ENCODE data around the gene SLC37A3. TPM values are rescaled to one million over a fixed set of nuclear protein-coding genes. Genes with fewer than 3 reads are reported as not detected.

The SLC37A3 gene
- 83.4 and 84.7 TPM in 2 replicates for total RNA-seq (ENCODE audit: low replicate concordance)

DNA sequence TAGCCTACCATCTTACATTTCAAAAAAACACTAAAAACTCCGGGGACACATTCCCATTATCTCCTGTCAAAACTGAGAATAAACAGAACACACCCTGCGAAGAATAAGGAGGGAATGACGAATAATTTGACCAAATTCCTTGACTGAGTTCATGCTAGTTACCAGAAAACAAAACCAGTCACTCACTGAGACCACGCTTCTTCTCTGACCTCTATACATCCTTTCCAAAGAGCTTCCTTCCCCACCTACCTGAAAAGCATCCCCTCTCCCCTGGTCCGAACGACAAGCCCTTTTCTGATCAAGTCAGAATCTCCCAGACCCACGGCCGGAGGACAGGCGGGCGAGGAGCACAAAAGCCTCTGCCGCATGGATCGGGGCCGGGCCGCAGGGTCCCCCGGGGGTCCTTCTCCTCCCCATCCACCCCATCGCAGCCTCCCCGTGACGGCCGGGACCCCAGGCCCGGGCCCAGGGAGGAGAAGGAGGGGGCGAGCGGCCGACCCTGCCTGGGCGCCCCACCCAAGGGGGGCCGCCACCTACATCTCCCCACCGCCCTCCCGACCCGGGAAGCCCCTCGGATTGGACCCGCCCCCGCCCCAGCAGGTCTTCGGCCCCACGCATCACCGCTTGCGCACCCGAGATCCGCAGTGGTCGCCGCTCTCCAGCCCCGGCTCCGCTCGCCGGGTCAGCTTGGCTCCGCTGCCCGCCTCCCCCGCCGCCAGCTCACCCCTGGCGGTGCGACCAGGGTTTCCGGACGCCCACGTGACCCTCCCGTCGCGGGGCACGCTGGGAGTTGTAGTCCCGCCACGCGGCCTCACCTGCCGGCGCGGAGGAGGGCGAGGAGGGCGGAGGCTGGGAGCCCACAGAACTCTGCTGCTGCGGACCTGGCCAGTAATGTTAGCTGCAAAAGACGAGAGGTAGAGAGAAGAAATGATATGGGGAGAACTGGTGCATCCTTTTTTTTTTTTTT, at the start of gene SLC37A3:
SLC37A3 (minus strand) TSS at position 747 of the 967 bp plus-strand sequence. CDS start 16,004 bp downstream, outside the sequence.
- no peaks in the 10 kb centered on the region for H3K9me3 ChIP-seq (ENCODE audit: low read depth)
- H3K4me2 ChIP-seq, result peak within 1 kb of the TSS; percentile 86
- H3K27me3 Mint-ChIP-seq (ENCODE audit: insufficient read depth, low read depth), result peaks cover 5% of the 10 kb centered on the region
- peak; percentile 42 for TF ChIP-seq EZH2 (IDR thresholded peaks at IDR 0.05)
- TF ChIP-seq EZH2phosphoT487 (IDR thresholded peaks at IDR 0.05), result no peak
- TF ChIP-seq, protein P1, sequence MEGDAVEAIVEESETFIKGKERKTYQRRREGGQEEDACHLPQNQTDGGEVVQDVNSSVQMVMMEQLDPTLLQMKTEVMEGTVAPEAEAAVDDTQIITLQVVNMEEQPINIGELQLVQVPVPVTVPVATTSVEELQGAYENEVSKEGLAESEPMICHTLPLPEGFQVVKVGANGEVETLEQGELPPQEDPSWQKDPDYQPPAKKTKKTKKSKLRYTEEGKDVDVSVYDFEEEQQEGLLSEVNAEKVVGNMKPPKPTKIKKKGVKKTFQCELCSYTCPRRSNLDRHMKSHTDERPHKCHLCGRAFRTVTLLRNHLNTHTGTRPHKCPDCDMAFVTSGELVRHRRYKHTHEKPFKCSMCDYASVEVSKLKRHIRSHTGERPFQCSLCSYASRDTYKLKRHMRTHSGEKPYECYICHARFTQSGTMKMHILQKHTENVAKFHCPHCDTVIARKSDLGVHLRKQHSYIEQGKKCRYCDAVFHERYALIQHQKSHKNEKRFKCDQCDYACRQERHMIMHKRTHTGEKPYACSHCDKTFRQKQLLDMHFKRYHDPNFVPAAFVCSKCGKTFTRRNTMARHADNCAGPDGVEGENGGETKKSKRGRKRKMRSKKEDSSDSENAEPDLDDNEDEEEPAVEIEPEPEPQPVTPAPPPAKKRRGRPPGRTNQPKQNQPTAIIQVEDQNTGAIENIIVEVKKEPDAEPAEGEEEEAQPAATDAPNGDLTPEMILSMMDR (IDR thresholded peaks at IDR 0.05), result peak; percentile 14
- peaks cover 17% of the 10 kb centered on the region for H4K20me1 ChIP-seq (ENCODE audit: low read depth)
- H3K27me3 ChIP-seq, result no peaks in the 10 kb centered on the region
- no peak within 1 kb of the TSS for H3K27ac ChIP-seq
- H3K4me1 Mint-ChIP-seq, result peaks cover 9% of the 10 kb centered on the region
- peak within 1 kb of the TSS; percentile 40 for H3K27ac Mint-ChIP-seq
- H3K36me3 Mint-ChIP-seq, result no peaks in the 10 kb centered on the region
- DNase-seq (ENCODE audit: low spot score), result peak; percentile 95
- peak within 1 kb of the TSS; percentile 85 for H3K4me3 ChIP-seq
- no peaks in the 10 kb centered on the region for H3F3A ChIP-seq (ENCODE audit: low read depth)
- H3K4me1 ChIP-seq, result no peaks in the 10 kb centered on the region
- peak within 1 kb of the TSS; percentile 61 for H2AFZ ChIP-seq (replicated peaks)
- H3K36me3 ChIP-seq, result no peaks in the 10 kb centered on the region
- peak within 1 kb of the TSS; percentile 96 for H3K4me3 Mint-ChIP-seq
- no peaks in the 10 kb centered on the region for H3K9me3 Mint-ChIP-seq
- H3K9ac ChIP-seq, result peak within 1 kb of the TSS; percentile 74
- peaks cover 50% of the 10 kb centered on the region for H3K79me2 ChIP-seq (ENCODE audit: low read depth)

DNA sequence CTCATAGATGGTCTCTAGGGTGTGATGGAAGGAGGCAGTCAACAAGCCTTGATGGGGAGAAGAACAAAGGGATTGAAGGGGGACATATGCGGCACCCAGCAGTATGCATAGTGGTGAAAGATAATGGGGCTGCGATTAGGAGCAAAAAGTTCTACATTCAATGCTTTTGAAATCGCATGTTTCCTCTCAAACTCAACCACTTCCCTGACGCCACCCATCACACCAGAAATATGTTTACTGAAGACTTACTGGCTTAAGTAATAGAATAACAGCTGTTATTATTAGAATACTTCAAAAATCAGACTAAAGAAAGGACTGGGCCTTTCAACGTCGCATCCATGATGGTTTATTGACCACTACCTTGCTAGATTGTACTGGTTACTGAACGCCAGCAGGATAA, 49.5 kb upstream of the SLC37A3 start:
- Histone ChIP-seq H3K9me3 (ENCODE audit: low read depth) (no peaks in the 10 kb centered on the region), H3K79me2 (ENCODE audit: low read depth) (peaks cover 3% of the 10 kb centered on the region), H4K20me1 (ENCODE audit: low read depth) (peaks cover 5% of the 10 kb centered on the region), H3K4me2 (no peak overlapping the region), H3K27me3 (no peaks in the 10 kb centered on the region), H3F3A (ENCODE audit: low read depth) (peaks cover 17% of the 10 kb centered on the region), H3K27ac (no peak overlapping the region), H3K4me1 (no peaks in the 10 kb centered on the region), H3K36me3 (peaks cover 1% of the 10 kb centered on the region), H3K9ac (no peak overlapping the region), H3K4me3 (no peak overlapping the region), H2AFZ (replicated peaks) (no peak overlapping the region)
- Mint-ChIP-seq H3K36me3 (peaks cover 9% of the 10 kb centered on the region), H3K4me3 (no peak overlapping the region), H3K9me3 (no peaks in the 10 kb centered on the region), H3K4me1 (peaks cover 5% of the 10 kb centered on the region), H3K27me3 (ENCODE audit: insufficient read depth, low read depth) (peaks cover 3% of the 10 kb centered on the region), H3K27ac (no peak overlapping the region)
- TF ChIP-seq EZH2 (IDR thresholded peaks at IDR 0.05) (no peak), EZH2phosphoT487 (IDR thresholded peaks at IDR 0.05) (no peak)
- TF ChIP-seq, protein P1 (IDR thresholded peaks at IDR 0.05), result no peak
- no peak for DNase-seq (ENCODE audit: low spot score)

DNA sequence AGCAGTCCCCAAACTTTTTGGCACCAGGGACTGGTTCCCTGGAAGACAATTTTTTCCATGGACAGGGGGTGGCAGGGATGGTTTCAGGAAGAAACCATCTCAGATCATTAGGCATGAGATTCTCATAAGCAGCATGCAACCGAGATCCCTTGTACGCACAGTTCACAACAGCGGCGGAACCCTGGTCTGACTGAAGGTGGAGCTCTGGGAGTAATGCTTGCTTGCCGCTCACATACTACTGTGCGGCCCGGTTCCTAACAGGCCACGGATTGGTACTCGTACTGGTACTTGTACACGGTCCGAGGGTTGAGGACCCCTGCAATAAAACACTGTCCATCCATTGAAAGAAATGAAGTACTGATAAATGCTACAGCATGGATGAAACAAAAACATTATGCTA, 48.1 kb upstream of the SLC37A3 start:
- Histone ChIP-seq H3K79me2 (ENCODE audit: low read depth) (no peaks in the 10 kb centered on the region), H3K27me3 (no peaks in the 10 kb centered on the region), H3K4me3 (no peak overlapping the region), H3K9ac (no peak overlapping the region), H3K27ac (no peak overlapping the region), H3K9me3 (ENCODE audit: low read depth) (no peaks in the 10 kb centered on the region), H2AFZ (replicated peaks) (no peak overlapping the region), H3K4me1 (no peaks in the 10 kb centered on the region), H3K4me2 (no peak overlapping the region), H3K36me3 (no peaks in the 10 kb centered on the region), H3F3A (ENCODE audit: low read depth) (peaks cover 13% of the 10 kb centered on the region), H4K20me1 (ENCODE audit: low read depth) (peaks cover 2% of the 10 kb centered on the region)
- peaks cover 3% of the 10 kb centered on the region for H3K27me3 Mint-ChIP-seq (ENCODE audit: insufficient read depth, low read depth)
- H3K36me3 Mint-ChIP-seq, result peaks cover 5% of the 10 kb centered on the region
- no peaks in the 10 kb centered on the region for H3K9me3 Mint-ChIP-seq
- DNase-seq (ENCODE audit: low spot score), result no peak
- no peak overlapping the region for H3K4me3 Mint-ChIP-seq
- peaks cover 5% of the 10 kb centered on the region for H3K4me1 Mint-ChIP-seq
- TF ChIP-seq EZH2 (IDR thresholded peaks at IDR 0.05) (no peak), EZH2phosphoT487 (IDR thresholded peaks at IDR 0.05) (no peak)
- TF ChIP-seq, protein P1 (IDR thresholded peaks at IDR 0.05), result no peak
- H3K27ac Mint-ChIP-seq, result no peak overlapping the region
